GM12878 (cell line): ENCODE measurements around the gene AKT1. TPM values are rescaled to one million over a fixed set of nuclear protein-coding genes. Genes with fewer than 3 reads are reported as not detected.

ENCODE experiments used
- ATAC-seq: fragments of 200-7000 bp; cut with Tn5 transposase; 3 replicates; pipeline ENCODE4 v1.9.1; 2020; ENCODE audit warnings: mild to moderate bottlenecking, moderate library complexity
- BruUV-seq: library from RNA; stranded (reverse); fragments of 400-500 nt; replicated peaks from 2 replicates; lab custom pipeline; 2021; lab: Mats Ljungman, UMichigan
- CTCF ChIA-PET: fragments of 300-600 bp; sonication (Branson Sonifier 250); formaldehyde crosslinking; extraction: SDS; loops from one replicate; lab custom pipeline; 2021; ENCODE audit warnings: inconsistent platforms; lab: Yijun Ruan, JAX
- POLR2A ChIA-PET: fragments of 350-600 bp; formaldehyde crosslinking; extraction: SDS; loops from one replicate; lab custom pipeline; 2021; ENCODE audit warnings: inconsistent platforms; lab: Charles Lee
- RAD21 ChIA-PET: fragments of 300-600 bp; sonication (Branson Sonifier 250); formaldehyde crosslinking; loops from one replicate; lab custom pipeline; 2023; ENCODE audit warnings: antibody characterized with exemption; ENCODE audit not compliant: unreplicated experiment; lab: Charles Lee
- SMC1A ChIA-PET: fragments of 300-600 bp; sonication (Branson Sonifier 250); formaldehyde crosslinking; loops from one replicate; lab custom pipeline; 2023; ENCODE audit not compliant: unreplicated experiment, uncharacterized antibody; lab: Charles Lee
- DNase-seq: peaks from one replicate; pipeline ENCODE4 v3.0.0-alpha.2; 2011; ENCODE audit warnings: low read depth, low spot score
- FAIRE-seq: peaks from 3 replicates; lab custom pipeline; 2011; peaks lifted over from hg19 to GRCh38; lab: Jason Lieb, UNC
- H2AFZ ChIP-seq: 2 replicates; pipeline ENCODE4 v1.6.0; 2011; ENCODE audit warnings: low read depth, low read length, control low read depth; ENCODE audit not compliant: control insufficient read depth
- H3K27ac ChIP-seq: 2 replicates; pipeline ENCODE4 v1.5.1; 2011; ENCODE audit warnings: control low read depth; ENCODE audit not compliant: control insufficient read depth, insufficient read depth
- H3K27me3 ChIP-seq, 2 experiments: replicated peaks in 1 of 2; 2 replicates each; pipeline versions ENCODE4 v1.6.0 to v1.6.1; 2011; ENCODE audit warnings: low read length in 1 of 2; ENCODE audit not compliant: control insufficient read depth in 2 of 2, insufficient read depth in 2 of 2
- H3K36me3 ChIP-seq, 2 experiments: 2 replicates each; pipeline ENCODE4 v1.5.1; 2011; ENCODE audit warnings: low read length in 1 of 2; ENCODE audit not compliant: control insufficient read depth in 2 of 2, insufficient read depth in 2 of 2
- H3K4me1 ChIP-seq: 2 replicates; pipeline ENCODE4 v1.6.1; 2011; ENCODE audit warnings: mild to moderate bottlenecking, low read length, moderate library complexity, mixed read lengths; ENCODE audit not compliant: control insufficient read depth, insufficient read depth
- H3K4me2 ChIP-seq: 2 replicates; pipeline ENCODE4 v1.6.0; 2011; ENCODE audit warnings: control low read depth; ENCODE audit not compliant: control insufficient read depth, insufficient read depth
- H3K4me3 ChIP-seq: fragments of 200-600 bp; sonication (generic); 2 replicates; pipeline ENCODE4 v1.5.1; 2016
- H3K79me2 ChIP-seq: 2 replicates; pipeline ENCODE4 v1.6.0; 2011; ENCODE audit warnings: low read length; ENCODE audit not compliant: control insufficient read depth, insufficient read depth
- H3K9ac ChIP-seq: 2 replicates; pipeline ENCODE4 v1.8.0; 2011; ENCODE audit warnings: low read length, control low read depth, mixed read lengths; ENCODE audit not compliant: control insufficient read depth, insufficient read depth
- H3K9me3 ChIP-seq: replicated peaks from 3 replicates; pipeline ENCODE4 v1.5.1; 2011; ENCODE audit warnings: mild to moderate bottlenecking, low read length; ENCODE audit not compliant: control insufficient read depth, insufficient read depth
- H4K20me1 ChIP-seq: 2 replicates; pipeline ENCODE4 v1.6.0; 2011; ENCODE audit not compliant: control insufficient read depth, insufficient read depth
- IRF4 ChIP-seq: IDR thresholded peaks from 2 replicates; pipeline ENCODE4 v1.6.1; 2011; ENCODE audit warnings: low read depth, low read length
- MXI1 ChIP-seq: fragments of 150-350 bp; IDR thresholded peaks from 2 replicates; pipeline ENCODE4 v1.6.1; 2011; ENCODE audit warnings: low read depth, mild to moderate bottlenecking, inconsistent platforms, low read length, improper control_type of control experiment
- MYB ChIP-seq: fragments of 150-350 bp; IDR thresholded peaks from 2 replicates; pipeline ENCODE4 v1.6.1; 2014; ENCODE audit warnings: mild to moderate bottlenecking, low read depth, low read length, borderline replicate concordance
- NRF1 ChIP-seq: conservative IDR thresholded peaks from 2 replicates; pipeline ENCODE4 v1.6.1; 2011; ENCODE audit warnings: mild to moderate bottlenecking, low read depth, low read length, improper control_type of control experiment
- POLR2A ChIP-seq: IDR thresholded peaks from 2 replicates; pipeline ENCODE4 v1.6.1; 2011; ENCODE audit warnings: low read depth, mild to moderate bottlenecking, low read length
- RELA ChIP-seq: fragments of 450-650 bp; IDR thresholded peaks from 2 replicates; pipeline ENCODE4 v1.8.0; 2014; ENCODE audit warnings: borderline replicate concordance; ENCODE audit not compliant: partially characterized antibody
- TBL1XR1 ChIP-seq: IDR thresholded peaks from 2 replicates; pipeline ENCODE4 v1.6.1; 2012; ENCODE audit warnings: low read depth, low read length, improper control_type of control experiment
- ZNF217 ChIP-seq: fragments of 450-650 bp; IDR thresholded peaks from 2 replicates; pipeline ENCODE4 v1.6.1; 2017; ENCODE audit warnings: antibody characterized with exemption, mild to moderate bottlenecking
- WGBS: methylation state at CpG from one replicate; pipeline ENCODE4 v1.1.6; 2016; ENCODE audit warnings: low lambda C conversion rate; ENCODE audit not compliant: insufficient replicate concordance, insufficient coverage; ENCODE audit errors: missing lambda C conversion rate; 5-methylcytosine and 5-hydroxymethylcytosine counted together
- in situ Hi-C: fragments of 300-500 bp; cut with MboI; formaldehyde crosslinking; loops from 9 replicates; pipeline ENCODE4 v1.14.3; 2018; ENCODE audit warnings: mixed read lengths
- intact Hi-C: fragments of 100-400 bp; cut with micrococcal nuclease; formaldehyde crosslinking; loops from one replicate; pipeline ENCODE4 v1.14.2; 2022; ENCODE audit not compliant: unreplicated experiment
- polyA plus RNA-seq, 11 experiments: library from polyadenylated mRNA; depleted of rRNA in 4 of 11; unstranded in 6 of 11; stranded (reverse) in 5 of 11; fragments of >200 nt; fragmentation: Nextera tagmentation in 4 of 11; fragmentation: Illumina TruSeq in 1 of 11; extraction: Ambion mirVana in 4 of 11; extraction: Trizol in 1 of 11; gene quantifications; 1 replicate in 1 of 11; 2 replicates in 10 of 11; pipeline versions ENCODE4 v1.2.1 to v1.2.3, GENCODE V29; 2011 to 2016; ENCODE audit warnings: inconsistent platforms in 2 of 11, missing spikeins in 2 of 11, low read depth in 1 of 11
- total RNA-seq, 4 experiments: library from RNA; depleted of rRNA in 3 of 4; stranded (reverse); fragments of >200 nt in 3 of 4; fragmentation: Illumina TruSeq in 1 of 4; extraction: Trizol in 1 of 4; gene quantifications; 2 replicates each; pipeline versions ENCODE4 v1.2.1 to v1.2.3, GENCODE V29; 2013 to 2021

AKT1 gene
- total and polyA plus RNA-seq, 10 of the 15 experiments (the other 5 are each of a cell fraction or from before 2014, with no cell fraction given) = 0.63 to 110 (median 58.9) TPM

DNA sequence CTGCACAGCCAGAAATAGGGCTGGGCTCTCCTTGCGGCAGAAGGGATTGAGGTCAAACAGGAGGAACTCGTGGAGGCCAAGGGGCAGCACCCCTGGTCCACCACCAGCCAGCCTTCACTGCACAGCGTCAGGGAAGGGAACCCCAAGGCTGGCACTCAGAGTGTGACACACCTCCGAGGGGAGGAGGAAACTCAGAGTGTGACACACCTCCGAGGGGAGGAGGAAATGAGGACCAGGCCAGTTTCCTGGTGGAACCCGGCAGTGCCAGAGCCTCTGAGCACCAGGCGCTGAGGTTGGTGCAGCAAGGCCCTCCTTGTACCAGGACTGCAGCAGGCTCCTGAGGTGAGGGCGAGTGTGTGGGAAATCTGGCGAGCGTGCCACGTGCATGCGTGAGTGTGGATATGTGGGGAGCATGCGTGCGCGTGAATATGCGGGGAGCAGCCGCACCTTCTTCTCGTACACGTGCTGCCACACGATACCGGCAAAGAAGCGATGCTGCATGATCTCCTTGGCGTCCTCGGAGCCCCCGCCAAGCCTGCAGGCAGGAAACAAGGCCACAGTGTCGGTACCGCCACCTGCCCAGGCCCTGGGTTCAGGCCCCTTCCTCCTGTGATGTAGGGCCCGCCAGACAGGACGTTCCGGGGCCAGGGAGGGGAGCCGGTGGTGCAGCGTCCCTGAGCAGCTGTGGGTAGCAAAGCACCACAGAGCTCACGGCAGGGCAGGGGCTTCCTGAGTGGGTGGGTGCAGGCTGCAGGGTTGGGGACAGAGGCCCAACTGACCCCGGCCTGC is 23.4 kb downstream of the AKT1 start (continued):
- TF ChIP-seq MYB = no peak

DNA sequence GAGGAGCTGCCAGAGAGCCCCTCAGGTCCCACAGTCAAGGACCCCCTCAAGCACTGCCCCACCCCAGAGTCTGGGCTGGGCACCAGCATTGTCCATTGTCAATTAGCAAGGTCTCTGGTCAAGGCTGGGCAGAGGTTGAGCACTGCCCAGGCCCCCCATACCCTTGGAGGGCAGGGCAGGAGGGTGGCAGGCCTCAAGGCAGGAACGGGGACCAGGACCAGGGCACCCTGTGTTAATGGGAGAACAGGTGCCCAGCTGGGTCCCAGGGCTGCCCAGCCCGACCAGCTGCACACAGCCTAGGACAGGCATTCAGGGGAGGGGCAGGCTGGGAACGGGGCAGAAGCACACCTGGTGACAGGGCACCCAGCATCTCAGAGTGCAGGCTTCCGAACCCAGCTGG is 24.2 kb downstream of the AKT1 start:
- no TSS peak for BruUV-seq
- H4K20me1 ChIP-seq = no peaks in the 10 kb centered on the region
- no peaks in the 10 kb centered on the region; the same call in 1 of the 2 replicates for H3K4me1 ChIP-seq
- SMC1A ChIA-PET = no interaction called here
- in situ Hi-C loops (no loop called here), intact Hi-C loops (no loop called here)
- WGBS = 97% methylated on average over 4 of the region's 4 CpGs
- no peaks in the 10 kb centered on the region for H3K27me3 ChIP-seq
- no peaks in the 10 kb centered on the region for H3K79me2 ChIP-seq
- no peak overlapping the region for H2AFZ ChIP-seq
- no peak for TF ChIP-seq RELA
- no peak for TF ChIP-seq IRF4
- no peak for TF ChIP-seq ZNF217
- TF ChIP-seq NRF1 = no peak
- no peak for TF ChIP-seq TBL1XR1
- no peak for TF ChIP-seq MXI1
- TF ChIP-seq POLR2A = peak; percentile 47; the same call in 1 of the 2 replicates
- H3K4me3 ChIP-seq = no peak overlapping the region
- H3K4me2 ChIP-seq = no peak overlapping the region
- CTCF ChIA-PET = interaction anchor here (0.7 to 1.6 kb wide), 4 partner anchors 18 to 55 kb away, joined by 3 to 16 read pairs (median 3); partner anchors contain the start of gene SIVA1
- H3K27ac ChIP-seq = no peak overlapping the region
- no peak for DNase-seq
- POLR2A ChIA-PET = no interaction called here
- no peak for ATAC-seq
- no peaks in the 10 kb centered on the region; the same call in 2 of the 3 replicates for H3K9me3 ChIP-seq
- FAIRE-seq = no peak
- peaks cover 5 to 20% of the 10 kb centered on the region in 2 experiments; a peak in 3 of 4 replicates for H3K36me3 ChIP-seq
- RAD21 ChIA-PET = interaction anchor here (3.5 kb wide), 1 partner anchor 19 kb away, joined by 8 read pairs; the partner anchor contains the start of gene SIVA1
- H3K9ac ChIP-seq = no peak overlapping the region
